Trophoblast cell (in vitro differentiated cells and primary cell): ENCODE results near the gene ANO6.

Source experiments
- DNase-seq, 2 donors: peaks; one replicate each; pipeline ENCODE4 v3.0.0-alpha.2; 2016
- H2AFZ ChIP-seq: 2 replicates; pipeline ENCODE4 v1.6.1; 2013; ENCODE audit warnings: low read length, moderate library complexity, mild to moderate bottlenecking; ENCODE audit not compliant: insufficient read depth, poor library complexity
- H2AK5ac ChIP-seq: 2 replicates; pipeline ENCODE4 v1.6.1; 2013; ENCODE audit warnings: mild to moderate bottlenecking, low read length
- H2BK120ac ChIP-seq: 2 replicates; pipeline ENCODE4 v1.6.1; 2013; ENCODE audit warnings: low read length, mild to moderate bottlenecking, moderate library complexity; ENCODE audit not compliant: insufficient read depth, poor library complexity
- H2BK12ac ChIP-seq: 2 replicates; pipeline ENCODE4 v1.6.1; 2013; ENCODE audit warnings: mild to moderate bottlenecking, low read length, moderate library complexity
- H2BK5ac ChIP-seq: 2 replicates; pipeline ENCODE4 v1.6.1; 2013; ENCODE audit warnings: low read length, low read depth, moderate library complexity, mild to moderate bottlenecking; ENCODE audit not compliant: poor library complexity
- H3K14ac ChIP-seq: 2 replicates; pipeline ENCODE4 v1.6.1; 2013; ENCODE audit warnings: mild to moderate bottlenecking, low read length
- H3K18ac ChIP-seq: 2 replicates; pipeline ENCODE4 v1.6.1; 2013; ENCODE audit warnings: mild to moderate bottlenecking, low read length
- H3K23ac ChIP-seq: 2 replicates; pipeline ENCODE4 v1.6.1; 2013; ENCODE audit warnings: low read length
- H3K27ac ChIP-seq: 2 replicates; pipeline ENCODE4 v1.5.1; 2013; ENCODE audit warnings: low read depth, mild to moderate bottlenecking, inconsistent platforms, low read length, moderate library complexity
- H3K27me3 ChIP-seq: 2 replicates; pipeline ENCODE4 v1.6.1; 2013; ENCODE audit warnings: inconsistent platforms, mild to moderate bottlenecking, low read length, moderate library complexity; ENCODE audit not compliant: insufficient read depth
- H3K36me3 ChIP-seq, 2 experiments: 1 replicate in 1 of 2; 2 replicates in 1 of 2; pipeline ENCODE4 v1.6.1; 2013; ENCODE audit warnings: low read length in 2 of 2, mild to moderate bottlenecking in 2 of 2, moderate library complexity in 1 of 2; ENCODE audit not compliant: insufficient read depth in 2 of 2, control insufficient read depth in 1 of 2
- H3K4ac ChIP-seq: 2 replicates; pipeline ENCODE4 v1.6.1; 2013; ENCODE audit warnings: low read depth, mild to moderate bottlenecking, low read length, moderate library complexity
- H3K4me1 ChIP-seq, 2 experiments: 1 replicate in 1 of 2; 2 replicates in 1 of 2; pipeline ENCODE4 v1.6.1; 2013; ENCODE audit warnings: low read length in 2 of 2, mild to moderate bottlenecking in 2 of 2, moderate library complexity in 1 of 2; ENCODE audit not compliant: insufficient read depth in 2 of 2, control insufficient read depth in 1 of 2
- H3K4me2 ChIP-seq: 2 replicates; pipeline ENCODE4 v1.6.1; 2013; ENCODE audit warnings: inconsistent platforms, mild to moderate bottlenecking, low read length, moderate library complexity
- H3K4me3 ChIP-seq: 2 replicates; pipeline ENCODE4 v1.5.1; 2013; ENCODE audit warnings: mild to moderate bottlenecking, low read depth, low read length, inconsistent platforms
- H3K79me1 ChIP-seq: one replicate; pipeline ENCODE4 v1.6.1; 2013; ENCODE audit warnings: low read length
- H3K79me2 ChIP-seq: 2 replicates; pipeline ENCODE4 v1.6.1; 2013; ENCODE audit warnings: low read length, mild to moderate bottlenecking; ENCODE audit not compliant: control insufficient read depth, insufficient read depth, poor library complexity
- H3K9ac ChIP-seq: 2 replicates; pipeline ENCODE4 v1.6.1; 2013; ENCODE audit warnings: mild to moderate bottlenecking, low read length
- H3K9me3 ChIP-seq: 2 replicates; pipeline ENCODE4 v1.6.1; 2013; ENCODE audit warnings: low read depth, mild to moderate bottlenecking, control low read depth, inconsistent platforms, low read length; ENCODE audit not compliant: insufficient read depth
- H4K12ac ChIP-seq: 2 replicates; pipeline ENCODE4 v1.6.1; 2013; ENCODE audit warnings: low read depth, mild to moderate bottlenecking, low read length, moderate library complexity
- H4K8ac ChIP-seq: 2 replicates; pipeline ENCODE4 v1.6.1; 2013; ENCODE audit warnings: low read depth, mild to moderate bottlenecking, low read length, moderate library complexity
- H4K91ac ChIP-seq: one replicate; pipeline ENCODE4 v1.6.1; 2013; ENCODE audit warnings: low read depth, mild to moderate bottlenecking, low read length, moderate library complexity
- WGBS: extraction: QIAGEN DNeasy Blood & Tissue Kit; methylation state at CpG from one replicate; pipeline ENCODE4 v1.1.7; 2013; ENCODE audit warnings: missing lambda C conversion rate; ENCODE audit not compliant: insufficient read length, insufficient coverage; ENCODE audit errors: extremely low coverage; 5-methylcytosine and 5-hydroxymethylcytosine counted together

Gene ANO6

DNA sequence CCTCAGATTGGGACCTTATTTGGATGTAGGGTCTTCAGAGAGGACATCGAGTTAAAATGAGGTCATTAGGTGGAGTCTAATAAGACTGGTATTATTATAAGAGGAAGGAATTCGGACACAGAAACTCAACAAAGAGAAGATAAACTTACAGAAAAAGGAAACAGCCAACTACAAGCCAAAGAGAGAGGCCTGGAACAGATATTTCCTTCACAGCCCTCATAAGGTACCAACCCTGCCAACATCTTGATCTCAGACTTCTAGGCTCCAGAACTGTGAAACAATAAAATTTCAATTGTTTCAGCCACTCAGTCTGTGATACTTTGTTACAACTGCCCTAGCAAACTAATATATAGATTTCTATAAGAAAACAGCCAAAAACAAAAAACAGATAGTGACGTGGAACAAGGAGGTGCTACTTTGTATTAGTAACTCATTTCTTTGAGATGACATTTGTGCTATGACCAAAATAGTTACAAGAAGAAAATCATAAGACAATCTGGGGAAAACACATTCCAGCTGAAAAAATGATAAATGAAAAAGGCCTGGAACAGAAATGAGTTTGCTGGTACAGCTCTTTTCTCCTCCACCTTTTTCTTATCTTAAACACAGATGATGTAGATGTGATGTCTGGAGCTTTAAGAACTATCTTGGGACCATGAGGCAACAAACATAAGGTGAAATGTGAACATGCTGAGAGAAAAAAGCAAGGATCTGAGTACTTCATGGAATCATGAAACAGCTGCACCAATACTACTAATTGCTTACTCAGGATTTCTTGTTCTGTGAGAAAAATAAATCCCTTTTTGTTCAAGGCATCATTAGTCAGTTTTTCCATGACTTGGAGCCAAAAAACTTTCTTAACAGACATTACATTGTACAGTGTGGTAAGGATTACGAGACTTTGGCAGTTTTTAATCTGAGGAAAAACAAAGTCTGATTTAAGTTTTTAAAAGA, 243.2 kb downstream of the ANO6 start:
- H2AFZ ChIP-seq, result no peak overlapping the region
- WGBS, result no CpG with 5 or more reads among the region's 4 CpGs

DNA sequence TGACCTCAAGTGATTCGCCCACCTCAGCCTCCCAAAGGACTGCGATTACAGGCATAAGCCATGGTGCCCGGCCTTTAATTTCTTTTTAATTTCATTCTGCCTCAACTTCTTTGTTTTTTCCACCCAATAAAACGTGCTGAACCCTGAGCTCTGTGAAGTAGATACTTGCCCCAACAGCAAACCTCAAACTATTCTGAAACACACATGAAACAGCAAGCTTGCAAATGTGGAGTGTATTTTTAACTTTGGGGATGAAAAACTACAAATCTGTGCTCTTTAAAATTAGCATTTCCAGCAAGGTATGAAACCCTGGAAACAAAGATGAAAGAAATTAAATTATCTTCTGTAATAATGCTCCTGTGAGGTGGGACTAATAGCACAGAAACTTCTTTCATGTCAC, 246.6 kb downstream of the ANO6 start:
- H3K27me3 ChIP-seq, result no peaks in the 10 kb centered on the region
- H3K36me3 ChIP-seq, result no peaks in the 10 kb centered on the region
- no peak overlapping the region for H3K4ac ChIP-seq
- no peaks in the 10 kb centered on the region for H3K79me1 ChIP-seq
- no peak overlapping the region for H2AK5ac ChIP-seq
- no peak for DNase-seq
- H4K8ac ChIP-seq, result no peak overlapping the region
- no peak overlapping the region for H3K18ac ChIP-seq
- H3K27ac ChIP-seq, result no peak overlapping the region
- no peak overlapping the region for H2AFZ ChIP-seq
- H4K91ac ChIP-seq, result no peak overlapping the region
- no peak overlapping the region for H2BK12ac ChIP-seq
- H3K79me2 ChIP-seq, result no peaks in the 10 kb centered on the region
- no peak overlapping the region for H3K4me3 ChIP-seq
- H3K4me2 ChIP-seq, result no peak overlapping the region
- no peaks in the 10 kb centered on the region for H3K4me1 ChIP-seq
- no CpG with 5 or more reads among the region's 4 CpGs for WGBS
- H3K14ac ChIP-seq, result no peak overlapping the region
- H3K23ac ChIP-seq, result no peak overlapping the region
- H2BK120ac ChIP-seq, result no peak overlapping the region
- no peak overlapping the region for H4K12ac ChIP-seq
- H3K9ac ChIP-seq, result no peak overlapping the region
- no peaks in the 10 kb centered on the region for H3K9me3 ChIP-seq
- no peak overlapping the region for H2BK5ac ChIP-seq

More for the DNA sequence above, 243.2 kb downstream of the ANO6 start:
- no peak overlapping the region for H4K12ac ChIP-seq
- H3K36me3 ChIP-seq, result no peaks in the 10 kb centered on the region
- no peak overlapping the region for H3K4me2 ChIP-seq
- no peak overlapping the region for H2BK120ac ChIP-seq
- H3K27me3 ChIP-seq, result no peaks in the 10 kb centered on the region
- no peak overlapping the region for H4K8ac ChIP-seq
- no peak overlapping the region for H3K27ac ChIP-seq
- no peak overlapping the region for H3K9ac ChIP-seq
- H3K4ac ChIP-seq, result no peak overlapping the region
- H2BK5ac ChIP-seq, result no peak overlapping the region
- H3K4me1 ChIP-seq, result no peaks in the 10 kb centered on the region
- no peaks in the 10 kb centered on the region for H3K79me2 ChIP-seq
- H3K23ac ChIP-seq, result no peak overlapping the region
- no peak overlapping the region for H4K91ac ChIP-seq
- no peaks in the 10 kb centered on the region for H3K9me3 ChIP-seq
- no peaks in the 10 kb centered on the region for H3K79me1 ChIP-seq
- no peak overlapping the region for H2BK12ac ChIP-seq
- no peak overlapping the region for H3K18ac ChIP-seq
- H2AK5ac ChIP-seq, result no peak overlapping the region
- no peak overlapping the region for H3K4me3 ChIP-seq
- no peak overlapping the region for H3K14ac ChIP-seq
- no peak for DNase-seq

DNA sequence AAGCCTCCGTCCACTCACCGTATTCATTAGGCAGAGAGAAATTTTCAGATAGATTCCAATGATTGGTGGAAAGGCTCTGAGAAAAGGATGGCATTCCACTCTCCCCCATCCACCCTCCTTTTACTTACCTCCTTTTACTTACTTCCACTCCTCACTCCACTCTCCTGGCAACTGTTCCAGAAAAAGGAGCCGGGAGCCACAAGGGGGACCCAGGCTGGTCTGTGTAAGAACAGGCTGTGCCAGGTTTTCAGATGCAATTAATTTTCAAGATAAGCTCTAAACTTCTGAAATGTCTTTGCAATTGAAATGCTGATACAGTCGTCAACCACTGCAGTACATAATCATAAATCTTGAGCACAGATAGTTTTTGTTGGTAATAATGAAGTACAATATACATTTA, 248.8 kb downstream of the ANO6 start:
- H3K18ac ChIP-seq, result no peak overlapping the region
- no peaks in the 10 kb centered on the region for H3K27me3 ChIP-seq
- H3K4me1 ChIP-seq, result no peaks in the 10 kb centered on the region
- H3K4me3 ChIP-seq, result no peak overlapping the region
- no peak overlapping the region for H3K4me2 ChIP-seq
- H2BK5ac ChIP-seq, result no peak overlapping the region
- DNase-seq, result no peak
- H3K79me2 ChIP-seq, result no peaks in the 10 kb centered on the region
- no peak overlapping the region for H4K12ac ChIP-seq
- WGBS, result no CpG with 5 or more reads among the region's 4 CpGs
- H4K8ac ChIP-seq, result no peak overlapping the region
- H3K36me3 ChIP-seq, result no peaks in the 10 kb centered on the region
- H3K23ac ChIP-seq, result no peak overlapping the region
- no peak overlapping the region for H3K4ac ChIP-seq
- no peaks in the 10 kb centered on the region for H3K79me1 ChIP-seq
- no peak overlapping the region for H4K91ac ChIP-seq
- H2AK5ac ChIP-seq, result no peak overlapping the region
- no peak overlapping the region for H3K9ac ChIP-seq
- no peak overlapping the region for H2AFZ ChIP-seq
- H2BK12ac ChIP-seq, result no peak overlapping the region
- no peak overlapping the region for H3K14ac ChIP-seq
- H3K9me3 ChIP-seq, result peaks cover 4% of the 10 kb centered on the region
- H3K27ac ChIP-seq, result no peak overlapping the region
- no peak overlapping the region for H2BK120ac ChIP-seq

DNA sequence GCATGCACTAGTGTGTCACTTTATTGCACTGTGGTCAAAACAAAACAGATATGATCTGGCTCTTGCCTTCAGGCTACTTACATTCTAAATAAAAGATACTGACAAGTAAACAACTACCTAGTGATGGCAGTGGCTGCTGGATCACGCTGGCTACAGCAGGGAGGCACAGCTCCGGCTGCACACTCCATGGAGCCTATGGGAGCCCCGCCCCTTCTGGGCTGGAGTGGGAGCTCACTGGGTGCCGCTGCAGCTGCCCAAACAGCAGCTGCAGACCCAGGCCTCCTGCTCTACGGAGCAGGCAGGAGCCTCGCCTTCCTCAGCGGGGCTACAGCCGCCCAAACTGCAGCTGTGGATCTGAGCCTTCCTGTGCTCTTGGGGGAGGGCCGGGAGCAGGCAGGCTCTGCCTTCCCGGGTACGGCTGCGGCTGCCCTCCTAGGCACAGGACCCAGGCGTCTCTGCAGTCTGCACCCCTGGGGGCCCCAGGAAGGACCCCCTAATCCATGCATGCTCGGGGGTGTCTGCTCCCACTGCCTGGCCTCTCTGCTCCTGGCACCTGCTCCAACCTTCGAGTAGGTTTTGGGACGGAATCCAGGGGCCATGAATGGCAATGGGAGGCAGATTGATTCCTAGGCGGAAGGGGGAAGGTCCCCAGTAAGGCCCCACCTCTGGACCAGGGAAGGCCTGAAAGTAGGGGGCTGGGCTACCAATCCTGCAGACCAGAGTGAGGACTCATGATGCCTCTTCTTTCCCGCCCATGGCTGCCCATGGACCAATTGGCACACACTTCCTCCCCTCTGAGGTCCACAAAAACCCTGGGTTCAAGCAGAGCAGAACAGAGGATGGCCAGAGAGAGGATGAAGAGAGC, 253.1 kb downstream of the ANO6 start:
- Histone ChIP-seq H3K4me1 (no peaks in the 10 kb centered on the region), H3K9ac (no peak overlapping the region), H3K4ac (no peak overlapping the region), H4K12ac (no peak overlapping the region), H2BK120ac (no peak overlapping the region), H2BK5ac (no peak overlapping the region), H3K4me2 (no peak overlapping the region), H4K8ac (no peak overlapping the region), H3K4me3 (no peak overlapping the region), H3K79me2 (no peaks in the 10 kb centered on the region), H3K9me3 (peaks cover 4% of the 10 kb centered on the region), H3K23ac (no peak overlapping the region), H3K79me1 (no peaks in the 10 kb centered on the region), H4K91ac (no peak overlapping the region), H2AFZ (no peak overlapping the region), H3K27me3 (no peaks in the 10 kb centered on the region), H2BK12ac (no peak overlapping the region), H3K27ac (no peak overlapping the region), H3K18ac (no peak overlapping the region), H3K14ac (no peak overlapping the region), H3K36me3 (no peaks in the 10 kb centered on the region), H2AK5ac (no peak overlapping the region)
- DNase-seq, result no peak
- WGBS, result no CpG with 5 or more reads among the region's 18 CpGs
